ENCODE measurements around the gene CCDC91.
A peak's percentile ranks its signal among the peaks of the same experiment; 100 is the strongest.

CCDC91 gene

DNA sequence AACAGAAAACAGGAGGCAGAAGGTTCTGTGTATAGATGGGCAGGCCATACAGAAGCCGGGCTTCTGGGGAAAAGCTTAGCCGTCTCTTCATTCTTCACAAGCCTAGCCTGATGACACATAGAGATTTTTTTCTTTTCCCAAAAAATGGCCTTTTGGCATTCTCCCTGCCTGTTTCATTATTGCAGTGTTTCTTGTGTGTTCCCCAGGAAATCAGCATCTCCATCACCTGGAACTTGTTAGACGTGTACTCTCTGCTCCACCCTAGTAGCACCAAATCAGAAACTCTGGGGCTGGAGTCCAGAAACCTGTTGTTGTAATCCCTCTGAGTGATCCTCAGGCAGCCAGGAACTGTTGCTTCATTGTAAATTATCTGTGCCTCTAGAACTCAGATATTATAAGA lies 388.1 kb downstream of the CCDC91 start:
- Histone ChIP-seq H4K12ac (ENCODE audit: low read depth, low read length) (no peak overlapping the region), H3K23ac (ENCODE audit: low read length) (no peak overlapping the region), H3K27ac (ENCODE audit: low read depth, low read length) (no peak overlapping the region), H2BK12ac (ENCODE audit: low read length) (no peak overlapping the region), H3K18ac (ENCODE audit: low read length) (no peak overlapping the region), H2BK120ac (ENCODE audit: insufficient read depth, low read length, poor library complexity) (no peak overlapping the region), H2BK5ac (ENCODE audit: low read depth, low read length, poor library complexity) (no peak overlapping the region), H3K14ac (ENCODE audit: low read length) (no peak overlapping the region), H3K79me2 (ENCODE audit: control insufficient read depth, insufficient read depth, low read length, poor library complexity) (no peaks in the 10 kb centered on the region), H3K9ac (ENCODE audit: low read length) (no peak overlapping the region), H4K8ac (ENCODE audit: low read depth, low read length) (no peak overlapping the region), H3K4me3 (ENCODE audit: low read depth, low read length) (no peak overlapping the region), H3K9me3 (ENCODE audit: insufficient read depth, low read depth, low read length) (no peaks in the 10 kb centered on the region), H3K36me3 (ENCODE audit: control insufficient read depth in 1 of 2, insufficient read depth in 2 of 2, low read length in 2 of 2) (no peaks in the 10 kb centered on the region), H4K91ac (ENCODE audit: low read depth, low read length) (no peak overlapping the region), H3K27me3 (ENCODE audit: insufficient read depth, low read length) (no peaks in the 10 kb centered on the region), H3K79me1 (ENCODE audit: low read length) (no peaks in the 10 kb centered on the region), H3K4me2 (ENCODE audit: low read length) (no peak overlapping the region), H3K4ac (ENCODE audit: low read depth, low read length) (no peak overlapping the region), H3K4me1 (ENCODE audit: control insufficient read depth in 1 of 2, insufficient read depth in 2 of 2, low read length in 2 of 2) (no peaks in the 10 kb centered on the region), H2AK5ac (ENCODE audit: low read length) (no peak overlapping the region), H2AFZ (ENCODE audit: insufficient read depth, low read length, poor library complexity) (no peak overlapping the region)
- DNase-seq: peak; percentile 44 to 77
- WGBS (ENCODE audit: extremely low coverage, insufficient coverage, insufficient read length): no CpG with 5 or more reads among the region's 3 CpGs

DNA sequence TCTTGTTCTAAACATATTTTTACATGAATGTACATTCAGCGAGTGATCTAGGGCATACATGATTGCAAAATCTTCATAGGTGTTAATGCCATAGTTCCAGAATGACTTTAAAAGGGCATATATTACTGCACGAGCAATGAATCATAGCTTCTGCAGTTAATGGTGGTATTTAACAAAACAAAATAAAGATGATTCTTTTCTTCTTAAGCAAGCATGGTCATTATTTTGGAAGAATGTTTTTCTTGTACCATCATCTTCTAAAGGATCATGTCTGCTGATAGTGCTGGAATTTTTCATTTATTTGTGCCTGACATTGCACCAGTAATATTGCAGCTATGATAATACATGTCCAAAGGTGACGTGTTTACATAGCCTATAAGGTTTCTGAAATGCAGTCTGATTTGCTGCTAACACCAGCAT lies 388.6 kb downstream of the CCDC91 start:
- no peak overlapping the region for H2BK5ac ChIP-seq (ENCODE audit: low read depth, low read length, poor library complexity)
- no peaks in the 10 kb centered on the region for H3K27me3 ChIP-seq (ENCODE audit: insufficient read depth, low read length)
- no peak overlapping the region for H4K8ac ChIP-seq (ENCODE audit: low read depth, low read length)
- no peak overlapping the region for H3K4ac ChIP-seq (ENCODE audit: low read depth, low read length)
- H3K4me1 ChIP-seq (ENCODE audit: control insufficient read depth in 1 of 2, insufficient read depth in 2 of 2, low read length in 2 of 2): no peaks in the 10 kb centered on the region
- H4K91ac ChIP-seq (ENCODE audit: low read depth, low read length): no peak overlapping the region
- no peaks in the 10 kb centered on the region for H3K9me3 ChIP-seq (ENCODE audit: insufficient read depth, low read depth, low read length)
- no peak overlapping the region for H2BK120ac ChIP-seq (ENCODE audit: insufficient read depth, low read length, poor library complexity)
- no peak overlapping the region for H3K14ac ChIP-seq (ENCODE audit: low read length)
- no peaks in the 10 kb centered on the region for H3K36me3 ChIP-seq (ENCODE audit: control insufficient read depth in 1 of 2, insufficient read depth in 2 of 2, low read length in 2 of 2)
- no peak overlapping the region for H2BK12ac ChIP-seq (ENCODE audit: low read length)
- H2AFZ ChIP-seq (ENCODE audit: insufficient read depth, low read length, poor library complexity): no peak overlapping the region
- H3K23ac ChIP-seq (ENCODE audit: low read length): no peak overlapping the region
- no peak overlapping the region for H3K27ac ChIP-seq (ENCODE audit: low read depth, low read length)
- H3K4me3 ChIP-seq (ENCODE audit: low read depth, low read length): no peak overlapping the region
- H3K4me2 ChIP-seq (ENCODE audit: low read length): no peak overlapping the region
- DNase-seq: peak; percentile 79 to 92
- H3K79me2 ChIP-seq (ENCODE audit: control insufficient read depth, insufficient read depth, low read length, poor library complexity): no peaks in the 10 kb centered on the region
- no peaks in the 10 kb centered on the region for H3K79me1 ChIP-seq (ENCODE audit: low read length)
- no CpG with 5 or more reads among the region's 3 CpGs for WGBS (ENCODE audit: extremely low coverage, insufficient coverage, insufficient read length)
- no peak overlapping the region for H2AK5ac ChIP-seq (ENCODE audit: low read length)
- no peak overlapping the region for H4K12ac ChIP-seq (ENCODE audit: low read depth, low read length)
- H3K18ac ChIP-seq (ENCODE audit: low read length): no peak overlapping the region
- H3K9ac ChIP-seq (ENCODE audit: low read length): no peak overlapping the region

DNA sequence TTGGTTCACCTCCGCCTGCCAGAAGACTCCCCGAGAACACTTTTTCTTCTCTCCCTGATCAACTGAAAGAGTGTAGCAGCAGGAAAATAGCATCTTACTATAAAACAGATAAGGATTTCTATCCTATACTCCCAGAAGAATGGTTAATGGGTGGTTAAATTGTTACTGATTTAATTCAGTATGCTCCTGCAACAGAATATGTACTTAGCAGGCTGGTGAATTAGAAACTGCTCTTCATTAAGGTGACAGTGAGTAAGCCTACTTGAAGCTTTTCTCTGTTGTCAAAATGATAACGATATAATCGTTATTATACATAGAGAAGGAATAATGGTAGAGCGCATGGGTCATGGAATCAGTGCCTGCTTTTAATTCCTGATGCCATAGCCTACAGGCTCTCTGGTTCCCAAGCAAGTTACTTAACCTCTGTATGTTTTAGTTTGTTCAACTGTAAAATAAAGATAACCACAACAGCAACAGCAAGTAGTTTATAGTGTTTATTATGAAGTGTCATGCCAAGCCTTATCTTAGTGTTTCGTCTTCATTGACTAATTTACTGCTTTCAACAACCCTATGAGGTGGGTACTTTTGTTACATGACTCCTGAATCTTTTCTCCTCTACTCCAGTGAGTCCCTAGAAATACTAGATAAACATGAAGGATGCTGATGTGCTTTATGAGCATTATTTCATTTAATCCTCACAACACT lies 392.6 kb downstream of the CCDC91 start:
- H3K4me2 ChIP-seq (ENCODE audit: low read length): no peak overlapping the region
- H3K18ac ChIP-seq (ENCODE audit: low read length): no peak overlapping the region
- H3K27ac ChIP-seq (ENCODE audit: low read depth, low read length): no peak overlapping the region
- no peak overlapping the region for H3K23ac ChIP-seq (ENCODE audit: low read length)
- no CpG with 5 or more reads among the region's 6 CpGs for WGBS (ENCODE audit: extremely low coverage, insufficient coverage, insufficient read length)
- no peak overlapping the region for H2BK120ac ChIP-seq (ENCODE audit: insufficient read depth, low read length, poor library complexity)
- H3K4me3 ChIP-seq (ENCODE audit: low read depth, low read length): no peak overlapping the region
- no peak overlapping the region for H4K12ac ChIP-seq (ENCODE audit: low read depth, low read length)
- no peak overlapping the region for H4K91ac ChIP-seq (ENCODE audit: low read depth, low read length)
- no peaks in the 10 kb centered on the region for H3K9me3 ChIP-seq (ENCODE audit: insufficient read depth, low read depth, low read length)
- H3K9ac ChIP-seq (ENCODE audit: low read length): no peak overlapping the region
- H3K4me1 ChIP-seq (ENCODE audit: control insufficient read depth in 1 of 2, insufficient read depth in 2 of 2, low read length in 2 of 2): peaks cover 0 to 2% of the 10 kb centered on the region in 2 experiments
- no peak overlapping the region for H4K8ac ChIP-seq (ENCODE audit: low read depth, low read length)
- H3K36me3 ChIP-seq (ENCODE audit: control insufficient read depth in 1 of 2, insufficient read depth in 2 of 2, low read length in 2 of 2): no peaks in the 10 kb centered on the region
- no peaks in the 10 kb centered on the region for H3K79me2 ChIP-seq (ENCODE audit: control insufficient read depth, insufficient read depth, low read length, poor library complexity)
- no peak overlapping the region for H2BK5ac ChIP-seq (ENCODE audit: low read depth, low read length, poor library complexity)
- H2AK5ac ChIP-seq (ENCODE audit: low read length): no peak overlapping the region
- no peaks in the 10 kb centered on the region for H3K27me3 ChIP-seq (ENCODE audit: insufficient read depth, low read length)
- no peak for DNase-seq
- no peak overlapping the region for H3K14ac ChIP-seq (ENCODE audit: low read length)
- H2BK12ac ChIP-seq (ENCODE audit: low read length): no peak overlapping the region
- no peak overlapping the region for H3K4ac ChIP-seq (ENCODE audit: low read depth, low read length)
- no peaks in the 10 kb centered on the region for H3K79me1 ChIP-seq (ENCODE audit: low read length)
- H2AFZ ChIP-seq (ENCODE audit: insufficient read depth, low read length, poor library complexity): no peak overlapping the region

DNA sequence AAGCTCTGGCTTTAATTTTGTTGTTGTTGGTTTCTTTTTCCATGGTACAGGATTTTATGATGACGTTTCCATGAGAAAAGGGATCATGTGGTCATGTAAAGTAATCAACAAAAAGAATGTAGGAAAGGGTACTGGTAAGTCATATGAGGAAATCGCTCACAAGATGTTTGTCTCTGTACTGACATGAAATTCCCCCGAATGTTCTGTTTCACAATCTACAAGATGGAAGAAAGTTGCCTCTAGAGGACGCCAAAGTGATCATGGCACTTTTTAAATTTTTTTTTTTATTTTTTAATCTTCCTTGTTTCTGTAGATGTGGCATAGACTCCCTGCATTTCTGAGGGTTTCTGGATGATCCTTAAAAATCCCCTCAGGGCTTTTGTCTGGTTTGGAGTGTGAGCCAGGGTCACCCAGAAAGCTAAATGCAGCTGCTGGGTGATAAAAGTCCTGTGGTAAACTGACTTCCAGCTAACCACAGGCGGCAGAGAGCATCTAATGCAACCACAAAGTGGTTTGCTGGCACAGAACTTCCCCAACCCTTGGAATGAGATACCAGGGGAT lies 393.5 kb downstream of the CCDC91 start:
- no peak overlapping the region for H3K4me3 ChIP-seq (ENCODE audit: low read depth, low read length)
- H2BK12ac ChIP-seq (ENCODE audit: low read length): no peak overlapping the region
- no peaks in the 10 kb centered on the region for H3K36me3 ChIP-seq (ENCODE audit: control insufficient read depth in 1 of 2, insufficient read depth in 2 of 2, low read length in 2 of 2)
- H2AK5ac ChIP-seq (ENCODE audit: low read length): no peak overlapping the region
- no peaks in the 10 kb centered on the region for H3K9me3 ChIP-seq (ENCODE audit: insufficient read depth, low read depth, low read length)
- H3K4me2 ChIP-seq (ENCODE audit: low read length): no peak overlapping the region
- no peak overlapping the region for H3K14ac ChIP-seq (ENCODE audit: low read length)
- no peaks in the 10 kb centered on the region for H3K79me1 ChIP-seq (ENCODE audit: low read length)
- no peaks in the 10 kb centered on the region for H3K79me2 ChIP-seq (ENCODE audit: control insufficient read depth, insufficient read depth, low read length, poor library complexity)
- DNase-seq: peak in 1 of 2 donors; percentile 25
- no peak overlapping the region for H3K23ac ChIP-seq (ENCODE audit: low read length)
- H2BK5ac ChIP-seq (ENCODE audit: low read depth, low read length, poor library complexity): no peak overlapping the region
- no peak overlapping the region for H2BK120ac ChIP-seq (ENCODE audit: insufficient read depth, low read length, poor library complexity)
- no peak overlapping the region for H4K91ac ChIP-seq (ENCODE audit: low read depth, low read length)
- H3K18ac ChIP-seq (ENCODE audit: low read length): no peak overlapping the region
- peaks cover 0 to 2% of the 10 kb centered on the region in 2 experiments for H3K4me1 ChIP-seq (ENCODE audit: control insufficient read depth in 1 of 2, insufficient read depth in 2 of 2, low read length in 2 of 2)
- no peak overlapping the region for H2AFZ ChIP-seq (ENCODE audit: insufficient read depth, low read length, poor library complexity)
- H3K9ac ChIP-seq (ENCODE audit: low read length): no peak overlapping the region
- H3K27ac ChIP-seq (ENCODE audit: low read depth, low read length): no peak overlapping the region
- no peaks in the 10 kb centered on the region for H3K27me3 ChIP-seq (ENCODE audit: insufficient read depth, low read length)
- WGBS (ENCODE audit: extremely low coverage, insufficient coverage, insufficient read length): no CpG with 5 or more reads among the region's 5 CpGs
- no peak overlapping the region for H3K4ac ChIP-seq (ENCODE audit: low read depth, low read length)
- H4K12ac ChIP-seq (ENCODE audit: low read depth, low read length): no peak overlapping the region
- H4K8ac ChIP-seq (ENCODE audit: low read depth, low read length): no peak overlapping the region

All from trophoblast cell (in vitro differentiated cells and primary cell).